ENCODE data around the gene ACBD6.

DNA sequence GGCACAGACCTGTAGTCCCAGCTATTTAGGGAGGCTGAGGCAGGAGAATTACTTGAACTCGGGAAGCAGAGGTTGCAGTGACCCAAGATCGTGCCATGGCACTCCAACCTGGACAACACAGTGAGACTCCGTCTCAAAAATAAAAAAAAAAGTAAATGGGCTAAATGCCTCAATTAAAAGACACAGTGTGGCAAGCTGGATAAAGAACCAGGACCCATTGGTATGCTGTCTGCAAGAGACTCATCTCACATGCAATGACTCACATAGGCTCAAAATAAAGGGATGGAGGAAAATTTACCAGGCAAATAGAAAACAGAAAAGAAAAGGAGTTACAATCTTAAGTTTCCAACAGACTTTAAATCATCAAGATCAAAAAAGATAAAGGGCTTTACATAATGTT lies 40.3 kb downstream of the ACBD6 start:
- TF ChIP-seq ZNF670 (tag by site-specific recombination; IDR thresholded peaks at IDR 0.05; ENCODE audit: low read depth) = no peak
- no peak for TF ChIP-seq ZNF221 (tag by site-specific recombination; IDR thresholded peaks at IDR 0.05; ENCODE audit: borderline replicate concordance)
- no peak for TF ChIP-seq ZNF174 (tag by site-specific recombination; IDR thresholded peaks at IDR 0.05)
- TF ChIP-seq ZNF629 (tag by site-specific recombination; IDR thresholded peaks at IDR 0.05) = no peak
- no peak for TF ChIP-seq CTCF (tag by site-specific recombination; IDR thresholded peaks at IDR 0.05)
- no peak for TF ChIP-seq ZNF777 (tag by site-specific recombination; IDR thresholded peaks at IDR 0.05; ENCODE audit: borderline replicate concordance)
- TF ChIP-seq YY1 (tag by site-specific recombination; IDR thresholded peaks at IDR 0.05) = no peak
- TF ChIP-seq ZNF350 (tag by site-specific recombination; IDR thresholded peaks at IDR 0.05) = no peak
- TF ChIP-seq ZNF239 (tag by site-specific recombination; IDR thresholded peaks at IDR 0.05) = no peak
- no peak for TF ChIP-seq ZNF184 (tag by site-specific recombination; IDR thresholded peaks at IDR 0.05)

Data from HEK293 (cell line).